Lower lobe of right lung (tissue), 2 donors: ENCODE results near the gene PLXNA2. TPM values are rescaled to one million over a fixed set of nuclear protein-coding genes. Genes with fewer than 3 reads are reported as not detected.

Experiments
- ATAC-seq, 2 donors: fragments of 200-7000 bp; cut with Tn5 transposase; one replicate each; pipeline ENCODE4 v1.9.1; 2020 to 2022; ENCODE audit warnings: mild to moderate bottlenecking in 2 of 2, moderate library complexity in 2 of 2
- DNase-seq: peaks from one replicate; pipeline ENCODE4 v3.0.0-alpha.2; 2020
- H3K27ac ChIP-seq: fragments of 200-600 bp; one replicate; pipeline ENCODE4 v1.8.0; 2022
- H3K27me3 ChIP-seq: fragments of 200-600 bp; one replicate; pipeline ENCODE4 v1.8.0; 2022; ENCODE audit warnings: low read depth
- H3K36me3 ChIP-seq: fragments of 200-600 bp; one replicate; pipeline ENCODE4 v1.8.0; 2022; ENCODE audit warnings: mild to moderate bottlenecking
- H3K4me1 ChIP-seq: fragments of 200-600 bp; one replicate; pipeline ENCODE4 v1.8.0; 2022
- H3K4me3 ChIP-seq: fragments of 200-600 bp; one replicate; pipeline ENCODE4 v1.8.0; 2022; ENCODE audit warnings: mild to moderate bottlenecking
- H3K9me3 ChIP-seq: fragments of 200-600 bp; one replicate; pipeline ENCODE4 v1.8.0; 2022
- CTCF ChIP-seq: fragments of 200-600 bp; IDR thresholded peaks from one replicate; pipeline ENCODE4 v1.8.0; 2022; ENCODE audit warnings: antibody characterized with exemption, mild to moderate bottlenecking
- intact Hi-C: fragments of 100-400 bp; cut with DNase I; formaldehyde crosslinking; loops from one replicate; pipeline ENCODE4 v1.11.0; 2022
- total RNA-seq: library from RNA; stranded (reverse); fragmentation: NEBNext Ultra II Directional; extraction: Animal tissue kit (Norgen Biotek cat#: 25700); gene quantifications from one replicate; pipeline ENCODE4 v1.2.1, GENCODE V29; 2021
- donor health status: DM: no; HTN: yes; CAD: no; lungs with severe emphysema.

PLXNA2 gene
- total RNA-seq, 1 donor from 2014 or later, result 83.9 TPM

GRCh38 chr1:208271236-208271635, 27.1 kb upstream of the PLXNA2 start:
- Histone ChIP-seq H3K4me3 (no peak overlapping the region), H3K9me3 (no peaks in the 10 kb centered on the region), H3K36me3 (no peaks in the 10 kb centered on the region), H3K27me3 (peaks cover 15% of the 10 kb centered on the region), H3K27ac (no peak overlapping the region), H3K4me1 (no peaks in the 10 kb centered on the region)
- intact Hi-C loops, result no loop called here
- DNase-seq (no peak), ATAC-seq (no peak)
- TF ChIP-seq CTCF, result no peak

- TF ChIP-seq CTCF, result no peak
- H3K9me3 ChIP-seq, result no peaks in the 10 kb centered on the region
- ATAC-seq (no peak), DNase-seq (no peak)
- H3K27ac ChIP-seq, result no peak overlapping the region
- intact Hi-C loops, result no loop called here
- H3K4me1 ChIP-seq, result no peaks in the 10 kb centered on the region
- H3K36me3 ChIP-seq, result no peaks in the 10 kb centered on the region
- H3K27me3 ChIP-seq, result peaks cover 15% of the 10 kb centered on the region
- no peak overlapping the region for H3K4me3 ChIP-seq
Observed at GRCh38 chr1:208270651-208271141, 26.5 kb upstream of the PLXNA2 start.

- no peaks in the 10 kb centered on the region for H3K9me3 ChIP-seq
- no peaks in the 10 kb centered on the region for H3K36me3 ChIP-seq
- no peak for TF ChIP-seq CTCF
- DNase-seq (no peak), ATAC-seq (no peak)
- H3K27ac ChIP-seq, result no peak overlapping the region
- no peak overlapping the region for H3K4me3 ChIP-seq
- intact Hi-C loops, result no loop called here
- H3K27me3 ChIP-seq, result peaks cover 15% of the 10 kb centered on the region
- H3K4me1 ChIP-seq, result no peaks in the 10 kb centered on the region
Observed at GRCh38 chr1:208269338-208269666, 25.1 kb upstream of the PLXNA2 start.

GRCh38 chr1:208268541-208269337, 24.6 kb upstream of the PLXNA2 start:
- ATAC-seq (no peak), DNase-seq (no peak)
- H3K4me1 ChIP-seq, result no peaks in the 10 kb centered on the region

DNA sequence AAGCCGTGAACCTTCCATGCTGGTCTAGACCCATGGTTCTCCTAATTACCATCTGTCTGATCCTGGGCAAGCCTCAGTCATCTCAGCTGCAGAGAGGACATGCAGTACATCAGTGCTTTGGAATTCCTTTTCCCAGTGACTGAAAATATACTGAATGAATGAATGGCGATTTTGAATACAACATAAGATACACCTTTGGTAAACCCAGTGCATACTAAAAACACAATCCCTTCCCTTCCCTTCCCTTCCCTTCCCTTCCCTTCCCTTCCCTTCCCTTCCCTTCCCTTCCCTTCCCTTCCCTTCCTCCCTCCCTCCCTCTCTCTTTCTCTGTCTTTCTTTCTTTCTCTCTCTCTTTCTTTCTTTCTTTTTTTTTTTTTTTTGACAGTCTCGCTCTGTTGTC, 21.3 kb upstream of the PLXNA2 start:
- Histone ChIP-seq H3K9me3 (no peaks in the 10 kb centered on the region), H3K4me1 (no peaks in the 10 kb centered on the region), H3K27me3 (peaks cover 15% of the 10 kb centered on the region), H3K4me3 (no peak overlapping the region), H3K27ac (no peak overlapping the region), H3K36me3 (no peaks in the 10 kb centered on the region)
- DNase-seq (no peak), ATAC-seq (no peak)
- no peak for TF ChIP-seq CTCF
- intact Hi-C loops, result no loop called here

More at GRCh38 chr1:208268541-208269337, 24.6 kb upstream of the PLXNA2 start:
- Histone ChIP-seq H3K27ac (no peak overlapping the region), H3K36me3 (no peaks in the 10 kb centered on the region), H3K27me3 (peaks cover 15% of the 10 kb centered on the region), H3K9me3 (no peaks in the 10 kb centered on the region), H3K4me3 (no peak overlapping the region)
- intact Hi-C loops, result no loop called here
- TF ChIP-seq CTCF, result no peak
